ENCODE data around the gene CGNL1.

CGNL1 gene

GRCh38 chr15:57460208-57460816 is 84.0 kb downstream of the CGNL1 start:
- no peak for DNase-seq

- DNase-seq: no peak
These were observed 85.2 kb downstream of the CGNL1 start for GRCh38 chr15:57461541-57461940.

- DNase-seq: no peak
These were observed 86.1 kb downstream of the CGNL1 start for GRCh38 chr15:57462381-57462780.

GRCh38 chr15:57463360-57463759 is 87.1 kb downstream of the CGNL1 start:
- DNase-seq: no peak

GRCh38 chr15:57464480-57464879 is 88.2 kb downstream of the CGNL1 start:
- no peak for DNase-seq

GRCh38 chr15:57468486-57468885 is 92.2 kb downstream of the CGNL1 start:
- DNase-seq: no peak

- no peak for DNase-seq
These were observed 94.2 kb downstream of the CGNL1 start for GRCh38 chr15:57470543-57470942.

GRCh38 chr15:57472861-57473260 is 96.6 kb downstream of the CGNL1 start:
- no peak for DNase-seq

GRCh38 chr15:57476533-57476975 is 100.2 kb downstream of the CGNL1 start:
- no peak for DNase-seq

- DNase-seq: no peak
These were observed 101.6 kb downstream of the CGNL1 start for GRCh38 chr15:57477736-57478522.

GRCh38 chr15:57479005-57479404 is 102.7 kb downstream of the CGNL1 start:
- no peak for DNase-seq

- no peak for DNase-seq
These were observed 104.9 kb downstream of the CGNL1 start for GRCh38 chr15:57481038-57481705.

GRCh38 chr15:57485869-57486268 is 109.6 kb downstream of the CGNL1 start:
- DNase-seq: no peak

GRCh38 chr15:57486833-57487232 is 110.5 kb downstream of the CGNL1 start:
- DNase-seq: no peak

- DNase-seq: no peak
These were observed 112.8 kb downstream of the CGNL1 start for GRCh38 chr15:57489122-57489521.

GRCh38 chr15:57493351-57493750 is 117.0 kb downstream of the CGNL1 start:
- no peak for DNase-seq

GRCh38 chr15:57494581-57494980 is 118.3 kb downstream of the CGNL1 start:
- DNase-seq: no peak

GRCh38 chr15:57495041-57495440 is 118.7 kb downstream of the CGNL1 start:
- DNase-seq: no peak

- no peak for DNase-seq
These were observed 119.4 kb downstream of the CGNL1 start for GRCh38 chr15:57495554-57496165.

GRCh38 chr15:57496594-57496945 is 120.3 kb downstream of the CGNL1 start:
- no peak for DNase-seq

GRCh38 chr15:57496946-57497869 is 120.9 kb downstream of the CGNL1 start:
- peak; percentile 12 for DNase-seq

- DNase-seq: no peak
These were observed 124.0 kb downstream of the CGNL1 start for GRCh38 chr15:57500256-57500655.

Data from NCI-H187 treated with DMSO at 0.1 percent for 48 hours (cell line).